ENCODE results near the gene CYBRD1.
A peak's percentile ranks its signal among the peaks of the same experiment; 100 is the strongest.
"Not testable (repeated sequence)": the region's sequence is repeated elsewhere in the genome, so short reads cannot be mapped to it uniquely, and the experiment has no call there.

Gene CYBRD1, protein sequence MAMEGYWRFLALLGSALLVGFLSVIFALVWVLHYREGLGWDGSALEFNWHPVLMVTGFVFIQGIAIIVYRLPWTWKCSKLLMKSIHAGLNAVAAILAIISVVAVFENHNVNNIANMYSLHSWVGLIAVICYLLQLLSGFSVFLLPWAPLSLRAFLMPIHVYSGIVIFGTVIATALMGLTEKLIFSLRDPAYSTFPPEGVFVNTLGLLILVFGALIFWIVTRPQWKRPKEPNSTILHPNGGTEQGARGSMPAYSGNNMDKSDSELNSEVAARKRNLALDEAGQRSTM

DNA sequence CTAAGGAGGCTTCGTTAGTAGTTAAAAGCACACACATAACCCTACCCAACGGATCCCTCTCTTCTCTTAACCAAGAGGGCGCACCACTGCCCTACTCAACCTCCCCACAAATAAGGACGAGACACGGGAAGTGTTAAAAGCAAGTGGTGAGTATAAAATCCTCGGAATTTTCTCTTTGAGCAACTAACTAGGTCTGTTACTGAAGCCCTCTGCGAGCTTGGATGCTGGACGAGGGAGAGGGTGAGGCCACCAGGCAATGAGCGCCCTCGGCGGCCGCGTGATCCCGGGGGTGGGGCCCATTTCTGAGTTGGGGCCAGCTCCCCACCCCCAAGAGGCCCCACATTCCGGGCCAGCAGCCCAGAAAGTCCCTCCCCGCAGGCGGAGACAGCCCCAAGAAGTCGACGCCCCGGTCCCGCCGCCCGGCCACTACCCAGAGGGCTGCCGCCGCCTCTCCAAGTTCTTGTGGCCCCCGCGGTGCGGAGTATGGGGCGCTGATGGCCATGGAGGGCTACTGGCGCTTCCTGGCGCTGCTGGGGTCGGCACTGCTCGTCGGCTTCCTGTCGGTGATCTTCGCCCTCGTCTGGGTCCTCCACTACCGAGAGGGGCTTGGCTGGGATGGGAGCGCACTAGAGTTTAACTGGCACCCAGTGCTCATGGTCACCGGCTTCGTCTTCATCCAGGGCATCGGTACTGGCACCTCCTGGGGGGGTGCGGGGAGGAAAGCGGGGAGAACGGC lies at the start of gene CYBRD1:
TSS of gene CYBRD1 (plus strand) at position 423 of the 736 bp plus-strand sequence. CDS start at position 495, 72 bp downstream.
- no peak for FAIRE-seq

DNA sequence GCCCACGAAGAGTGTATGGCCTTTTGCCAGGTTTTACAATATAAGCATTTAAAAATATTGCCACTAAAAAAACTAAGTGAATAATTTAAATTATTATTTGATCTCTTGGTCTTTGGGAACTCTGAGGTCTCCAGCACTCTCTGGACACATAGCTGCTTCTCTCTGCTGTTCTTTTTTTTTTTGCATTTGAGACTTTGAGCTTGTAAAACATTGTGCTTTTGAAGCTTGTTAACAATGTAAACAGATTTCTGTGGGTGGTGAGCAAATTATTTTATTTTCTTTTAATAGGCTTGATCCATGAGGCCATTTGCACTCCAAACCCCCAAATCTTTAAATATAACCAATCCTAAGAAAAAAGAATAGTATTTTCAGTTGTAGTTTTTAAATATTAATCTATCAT lies 46.3 kb upstream of the CYBRD1 start:
- no peak for FAIRE-seq

DNA sequence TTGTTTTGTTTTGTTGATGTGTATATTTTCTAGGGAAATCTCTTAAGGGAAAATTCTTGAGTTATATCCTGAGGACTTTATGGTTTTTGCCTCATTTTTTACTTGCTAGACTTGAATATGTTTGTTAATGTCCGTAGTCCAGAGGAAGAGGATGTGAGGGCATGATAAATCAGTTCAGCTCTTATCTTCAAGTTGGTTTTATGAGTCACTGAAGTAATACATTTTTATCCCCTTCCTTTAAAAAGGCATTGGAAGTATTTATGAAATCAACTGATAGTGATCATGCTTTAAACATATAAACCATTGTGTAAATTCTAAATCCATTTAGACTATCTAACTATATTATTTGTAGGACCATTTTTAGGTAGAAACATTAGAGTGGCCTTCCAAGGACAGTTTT lies 43.9 kb upstream of the CYBRD1 start:
- no peak for FAIRE-seq

DNA sequence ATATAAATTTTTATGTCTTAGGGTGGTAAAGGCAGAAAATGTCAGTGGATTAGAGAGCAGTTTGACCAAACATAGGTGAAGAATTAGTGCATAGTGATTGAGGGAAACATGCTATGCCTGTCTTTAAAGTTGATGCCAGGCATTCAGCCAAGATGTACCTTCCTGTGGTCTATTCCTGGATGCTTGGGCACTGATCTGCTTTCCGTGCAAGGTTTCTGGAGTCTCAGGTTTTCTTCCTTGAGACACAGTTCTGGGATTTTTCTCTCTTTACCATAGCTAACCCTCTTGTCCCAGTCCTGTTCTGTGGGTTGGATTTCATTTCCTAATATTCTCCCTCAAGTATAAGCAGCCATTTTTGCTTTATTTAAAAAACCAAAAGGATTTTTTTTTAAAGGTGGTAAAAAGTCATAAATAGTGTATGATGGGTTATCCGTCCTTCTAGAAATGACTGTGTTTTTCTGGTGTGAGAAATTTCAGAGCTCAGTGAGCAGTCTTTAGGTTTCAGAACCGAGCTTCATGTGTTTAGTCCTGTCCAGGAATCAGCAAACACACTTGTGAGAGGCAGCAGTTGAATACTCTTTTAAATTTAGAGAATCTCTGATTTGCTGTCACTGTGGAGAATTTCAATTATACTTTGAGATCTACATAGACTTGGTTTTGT lies 43.0 kb upstream of the CYBRD1 start:
- no peak for FAIRE-seq

DNA sequence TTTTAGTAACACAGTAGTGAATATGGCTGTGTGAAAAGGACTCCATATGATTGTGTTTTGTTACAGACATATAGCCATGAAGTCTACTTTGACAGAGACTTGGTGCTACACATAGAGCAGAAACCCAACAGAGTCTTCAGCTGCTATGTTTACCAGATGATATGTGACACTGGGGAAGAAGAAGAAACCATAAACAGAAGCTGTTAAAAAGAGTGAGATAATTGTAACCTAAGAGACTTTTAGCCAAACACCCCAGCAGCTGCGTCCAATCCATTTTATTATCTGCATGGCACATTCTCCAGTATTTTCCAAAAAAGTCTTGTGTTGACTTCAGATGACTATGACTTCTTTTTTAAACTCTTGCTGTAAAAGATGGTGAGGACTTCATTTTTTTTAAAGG lies 41.4 kb upstream of the CYBRD1 start:
- FAIRE-seq = no peak

DNA sequence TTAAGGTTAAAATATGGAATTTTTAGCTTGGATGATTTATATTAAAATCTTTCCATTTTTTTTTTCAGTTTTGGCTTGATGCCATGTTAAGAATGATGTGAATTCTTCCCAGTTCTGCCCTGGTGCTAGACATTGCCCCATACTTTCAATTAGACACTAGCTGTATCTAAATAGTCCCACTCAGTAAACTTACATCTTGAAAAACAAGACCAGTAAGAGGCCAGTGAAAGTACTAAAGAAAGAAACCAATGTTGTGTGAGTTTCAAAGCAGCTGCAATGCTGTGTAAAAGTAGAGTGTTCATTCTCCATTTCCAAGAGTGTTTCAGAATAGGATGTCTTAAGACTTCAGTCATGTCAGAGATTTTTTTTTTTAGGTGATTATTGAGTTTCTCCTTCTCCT lies 40.0 kb upstream of the CYBRD1 start:
- no peak for FAIRE-seq

DNA sequence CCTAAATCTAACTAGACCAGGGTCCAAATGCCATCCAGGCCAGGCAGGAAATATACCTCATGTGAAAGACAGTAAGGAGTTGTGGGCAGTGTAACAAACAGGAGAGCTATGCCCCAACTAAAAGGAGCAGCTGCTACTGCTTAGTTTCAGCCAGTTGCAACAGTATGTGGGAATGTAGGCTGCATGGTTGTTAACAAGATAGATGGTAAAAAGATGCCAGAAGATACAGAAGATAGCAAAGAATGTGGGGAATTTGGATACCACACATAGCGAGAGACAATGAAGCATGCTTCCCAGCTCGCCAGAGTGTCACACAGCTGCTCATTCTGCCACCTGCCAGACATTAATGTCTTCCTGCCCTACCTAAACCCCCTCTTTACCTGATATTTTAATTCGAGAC lies 39.4 kb upstream of the CYBRD1 start:
- FAIRE-seq = no peak

DNA sequence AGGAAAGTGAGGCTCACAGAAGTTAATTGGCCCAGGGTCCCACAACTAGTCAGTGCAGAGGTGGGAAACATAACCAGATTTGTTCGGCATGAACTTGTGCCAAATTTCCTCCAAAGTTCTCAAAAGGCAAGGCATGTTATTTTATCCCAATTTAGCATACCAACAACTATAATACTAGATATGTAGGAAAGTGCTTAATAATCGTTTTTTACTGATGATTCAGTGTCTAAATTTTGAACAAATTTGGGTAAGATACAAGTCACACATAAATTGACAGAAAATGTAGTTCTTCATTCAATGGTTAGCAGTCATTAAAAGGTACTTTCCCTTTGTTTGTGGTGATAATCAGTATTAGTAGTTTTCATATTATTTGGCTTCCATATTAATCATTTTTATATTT lies 38.5 kb upstream of the CYBRD1 start:
- FAIRE-seq = no peak

DNA sequence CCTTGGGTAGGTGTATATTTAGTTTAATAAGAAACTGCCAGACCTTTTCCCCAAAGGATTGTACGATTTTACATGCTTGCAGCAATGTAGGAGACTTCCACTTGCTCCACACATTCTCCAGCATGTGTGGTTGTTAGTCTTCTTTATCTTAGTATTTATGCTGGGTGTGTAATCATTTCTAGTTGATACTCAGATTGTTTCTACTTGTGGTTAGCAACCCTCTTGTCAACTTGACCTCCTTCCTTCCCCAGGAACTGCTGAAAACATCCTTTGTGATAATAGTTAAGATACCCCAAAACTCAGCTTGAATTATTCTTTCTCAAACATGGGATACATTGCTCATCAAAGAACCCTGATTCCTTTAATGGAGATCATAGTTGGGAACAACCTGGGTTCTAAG lies 37.2 kb upstream of the CYBRD1 start:
- no peak for FAIRE-seq

DNA sequence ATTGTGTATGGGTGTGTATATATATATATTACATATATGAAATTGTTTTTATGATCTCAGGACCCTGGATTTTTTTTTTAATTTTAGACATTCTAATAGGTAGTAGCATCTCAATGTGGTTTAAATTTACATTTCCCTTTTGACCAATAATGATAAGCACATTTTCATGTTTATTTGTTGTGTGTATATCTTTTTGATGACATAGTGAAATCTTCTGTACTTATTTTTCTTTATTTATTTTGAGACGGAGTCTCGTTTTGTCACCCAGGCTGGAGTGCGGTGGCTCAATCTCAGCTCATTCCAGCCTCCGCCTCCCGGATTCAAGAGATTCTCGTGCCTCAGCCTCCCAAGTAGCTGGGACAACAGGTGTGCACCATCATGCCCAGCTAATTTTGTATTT lies 35.1 kb upstream of the CYBRD1 start:
- FAIRE-seq = no peak

DNA sequence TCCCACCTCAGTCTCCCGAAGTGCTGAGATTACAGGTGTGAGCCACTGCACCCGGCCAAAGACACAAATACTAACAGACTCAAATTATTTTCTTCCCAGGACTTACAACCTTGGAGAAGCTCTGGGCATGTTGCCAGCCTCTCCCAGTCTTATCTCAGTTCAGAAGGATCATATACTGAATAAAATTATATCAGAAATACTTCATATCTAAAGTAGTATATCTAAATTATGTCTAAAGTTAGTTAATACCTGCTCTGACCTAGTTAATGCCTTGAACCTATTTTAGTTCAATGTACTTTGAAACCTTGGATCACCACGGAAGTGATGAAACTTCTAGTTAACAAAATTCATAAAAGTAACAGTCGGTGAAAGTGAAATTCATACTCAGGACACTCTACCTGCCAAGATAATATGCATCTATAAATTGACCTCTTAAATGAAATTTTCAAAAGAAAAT lies 34.4 kb upstream of the CYBRD1 start:
- peak; percentile 64 for FAIRE-seq

DNA sequence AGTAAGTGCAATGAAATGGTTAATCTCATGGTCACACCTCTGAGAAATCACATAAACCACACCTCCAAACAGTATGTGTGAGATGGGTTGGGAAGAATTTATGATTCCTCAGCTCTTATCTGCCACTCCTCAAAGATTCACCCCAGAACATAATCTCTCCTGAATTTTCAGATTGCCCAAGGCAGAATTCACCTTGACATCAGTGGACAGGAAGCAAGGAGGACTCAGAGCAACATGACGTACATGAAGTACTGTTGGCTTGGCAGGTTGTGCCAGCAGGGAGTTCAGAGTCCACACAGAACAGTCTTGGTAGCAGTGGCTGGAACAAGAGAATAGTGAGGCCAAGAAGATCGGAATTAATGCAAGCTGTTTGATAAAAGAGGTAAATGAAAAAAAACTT lies 31.7 kb upstream of the CYBRD1 start:
- peak; percentile 5 for FAIRE-seq

DNA sequence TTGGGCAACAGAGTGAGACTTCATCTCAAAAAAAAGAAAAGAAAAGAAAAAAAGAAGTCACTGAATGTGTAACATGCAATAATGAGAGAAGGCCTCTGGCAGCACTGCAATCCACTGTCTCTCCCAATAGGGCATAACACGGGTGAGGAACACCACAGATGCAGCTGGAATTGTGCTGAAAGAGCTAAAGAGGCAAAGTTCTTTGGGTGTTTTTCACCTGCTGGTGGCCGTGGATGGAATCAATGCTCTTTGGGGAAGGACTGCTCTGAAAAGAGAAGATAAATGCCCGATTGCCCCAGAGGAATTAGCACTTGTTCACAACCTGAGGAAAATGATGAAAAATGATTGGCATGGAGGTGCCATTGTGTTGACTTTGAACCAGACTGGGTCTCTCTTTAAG lies 31.0 kb upstream of the CYBRD1 start:
- no peak for FAIRE-seq

DNA sequence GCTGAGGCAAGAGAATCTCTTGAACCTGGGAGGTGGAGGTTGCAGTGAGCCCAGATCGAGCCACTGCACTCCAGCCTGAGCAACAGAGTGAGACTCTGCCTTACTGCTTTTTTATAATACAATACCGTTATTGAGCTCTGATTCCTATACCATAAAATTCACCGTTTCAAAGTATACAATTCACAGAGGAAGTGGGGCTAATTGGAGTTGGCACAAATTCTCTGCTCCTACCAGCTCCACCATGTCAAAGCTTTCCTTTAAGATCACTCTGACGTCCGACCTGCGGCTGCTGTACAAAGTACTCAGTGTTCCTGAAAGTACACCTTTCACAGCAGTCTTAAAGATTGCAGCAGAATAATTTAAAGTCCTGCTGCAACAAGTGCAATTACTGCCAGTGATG lies 29.6 kb upstream of the CYBRD1 start:
- no peak for FAIRE-seq

DNA sequence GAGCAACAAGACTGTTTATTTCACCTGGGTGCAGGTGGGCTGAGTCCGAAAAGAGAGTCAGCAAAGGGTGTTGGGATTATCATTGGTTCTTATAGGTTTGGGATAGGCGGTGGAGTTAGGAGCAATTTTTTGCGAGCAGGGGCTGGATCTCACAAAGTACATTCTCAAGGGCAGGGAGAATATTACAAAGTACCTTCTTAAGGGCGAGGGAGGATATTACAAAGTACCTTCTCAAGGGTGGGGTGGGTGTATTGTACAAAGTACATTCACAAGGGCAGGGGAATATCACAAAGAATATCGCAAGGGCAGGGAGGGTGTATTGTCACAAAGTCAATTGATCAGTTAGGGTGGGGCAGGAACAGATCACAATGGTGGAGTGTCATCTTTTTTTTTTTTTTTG lies 24.6 kb upstream of the CYBRD1 start:
- FAIRE-seq = not testable (repeated sequence)

DNA sequence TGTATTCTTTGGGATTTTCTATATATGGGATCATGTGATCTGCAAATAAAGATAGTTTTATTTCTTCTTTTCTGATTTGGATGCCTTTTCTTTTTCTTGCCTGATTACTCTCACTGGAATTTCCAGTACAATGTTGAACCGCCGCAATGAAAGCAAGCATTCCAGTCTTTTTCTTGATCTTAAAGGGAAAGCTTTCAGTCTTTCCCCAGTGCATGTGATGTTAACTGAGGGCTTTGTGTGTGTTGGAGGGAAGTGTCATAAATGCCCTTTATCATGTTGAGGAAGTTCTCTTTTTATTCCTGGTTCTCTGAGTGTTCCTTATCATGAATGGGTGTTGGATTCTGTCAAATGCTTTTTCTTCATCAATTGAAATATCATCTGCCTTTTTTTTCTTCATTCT lies 16.9 kb upstream of the CYBRD1 start:
- no peak for FAIRE-seq

DNA sequence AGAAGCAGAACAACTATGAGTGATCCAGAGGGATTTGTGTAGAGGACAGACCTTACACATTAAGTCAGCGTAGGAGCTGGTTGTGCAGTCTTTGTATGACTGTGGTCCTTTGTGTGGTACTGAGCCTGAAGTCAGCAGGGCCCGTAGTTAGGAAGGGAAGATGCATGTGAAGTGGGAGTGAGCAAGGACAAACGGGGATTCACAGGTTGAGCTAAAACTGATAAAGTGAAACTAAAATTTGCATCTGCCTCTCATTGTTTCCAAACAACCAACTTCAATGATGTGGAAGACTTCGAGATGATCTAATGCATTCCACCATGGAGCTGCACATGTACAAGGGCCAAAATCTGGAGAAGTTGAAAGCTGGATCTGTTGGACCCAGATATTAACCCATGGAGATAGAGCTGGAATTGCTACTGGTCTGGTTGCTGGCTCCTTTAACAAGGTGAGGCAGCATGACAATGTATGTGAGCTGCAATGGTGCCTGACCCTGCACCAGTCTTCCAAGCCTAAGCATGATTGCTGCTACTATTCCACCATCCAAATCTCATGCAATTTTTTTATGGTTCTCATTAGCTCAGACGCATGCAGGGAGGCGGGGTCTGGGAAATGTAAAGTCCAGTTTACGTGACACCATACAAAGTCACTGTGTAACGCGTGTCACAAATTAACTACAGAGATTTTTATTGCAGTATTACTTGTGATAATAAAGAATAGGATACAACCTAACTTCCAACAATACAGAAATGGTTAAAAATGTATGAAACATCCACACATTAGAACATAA lies 12.1 kb upstream of the CYBRD1 start:
- no peak for FAIRE-seq

DNA sequence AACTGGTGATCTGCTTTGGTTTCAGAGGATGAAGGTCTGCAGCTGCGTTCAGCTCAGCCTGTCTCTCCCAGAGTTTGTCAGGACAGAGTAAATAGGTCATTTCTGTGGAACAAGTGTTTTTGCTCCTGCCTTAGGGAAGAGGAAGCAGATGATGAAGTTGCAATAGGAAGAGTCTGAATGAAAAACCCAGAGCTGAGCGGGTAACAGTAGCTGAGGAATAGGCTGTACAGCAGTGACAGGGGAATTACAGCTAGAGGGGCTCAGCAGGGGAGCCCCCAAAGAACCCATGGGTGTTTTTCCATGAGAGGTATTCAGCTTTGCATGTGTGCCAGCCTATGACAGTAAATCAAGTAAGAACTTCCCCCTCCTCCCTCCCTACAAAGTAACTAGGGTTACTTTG lies 10.3 kb upstream of the CYBRD1 start:
- FAIRE-seq = no peak

DNA sequence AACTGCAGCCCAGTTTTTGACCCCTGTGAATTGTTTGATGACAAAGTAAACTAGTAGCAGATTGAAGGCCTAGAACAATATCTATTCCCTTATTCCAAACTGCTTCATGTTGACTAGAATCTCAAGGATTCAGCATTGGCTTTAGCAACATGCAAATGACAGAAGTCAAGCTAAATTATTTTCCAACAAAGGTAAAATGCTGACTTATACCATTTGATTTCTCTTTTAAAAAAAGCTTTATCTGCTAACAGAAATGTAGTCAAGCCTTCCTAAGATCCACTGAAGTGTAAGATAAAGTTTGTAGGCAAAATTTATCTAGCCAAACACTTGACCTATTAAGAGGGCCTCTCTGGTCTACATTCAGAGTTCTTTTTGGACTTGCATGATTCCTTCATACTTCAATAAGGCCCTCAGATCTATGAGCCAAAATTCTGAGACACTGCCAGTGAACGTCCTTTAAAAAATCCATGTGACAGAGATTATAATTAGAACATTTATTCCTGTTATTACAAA lies 9.5 kb upstream of the CYBRD1 start:
- FAIRE-seq = no peak

DNA sequence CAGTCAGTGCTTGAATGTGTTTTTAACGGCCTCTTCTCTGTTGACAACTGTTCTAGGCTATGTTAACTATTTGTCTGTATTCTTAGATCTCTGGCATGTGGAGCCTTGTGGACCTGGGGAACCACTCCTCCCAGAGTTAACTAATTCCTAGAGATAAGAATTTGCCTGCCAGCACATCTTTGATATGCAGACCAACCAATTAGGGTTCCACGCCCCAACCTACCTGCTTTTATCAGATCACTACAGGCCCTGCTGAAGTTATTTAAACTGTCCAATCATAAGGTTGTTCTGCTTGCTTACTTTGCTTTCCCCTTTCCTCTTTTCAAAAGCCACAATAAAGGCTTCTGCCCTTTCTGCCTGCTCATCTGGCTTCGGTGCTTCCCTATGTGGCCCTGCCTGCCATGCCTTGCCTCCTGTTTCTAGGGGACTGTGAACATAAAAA lies 8.5 kb upstream of the CYBRD1 start:
- FAIRE-seq = no peak

DNA sequence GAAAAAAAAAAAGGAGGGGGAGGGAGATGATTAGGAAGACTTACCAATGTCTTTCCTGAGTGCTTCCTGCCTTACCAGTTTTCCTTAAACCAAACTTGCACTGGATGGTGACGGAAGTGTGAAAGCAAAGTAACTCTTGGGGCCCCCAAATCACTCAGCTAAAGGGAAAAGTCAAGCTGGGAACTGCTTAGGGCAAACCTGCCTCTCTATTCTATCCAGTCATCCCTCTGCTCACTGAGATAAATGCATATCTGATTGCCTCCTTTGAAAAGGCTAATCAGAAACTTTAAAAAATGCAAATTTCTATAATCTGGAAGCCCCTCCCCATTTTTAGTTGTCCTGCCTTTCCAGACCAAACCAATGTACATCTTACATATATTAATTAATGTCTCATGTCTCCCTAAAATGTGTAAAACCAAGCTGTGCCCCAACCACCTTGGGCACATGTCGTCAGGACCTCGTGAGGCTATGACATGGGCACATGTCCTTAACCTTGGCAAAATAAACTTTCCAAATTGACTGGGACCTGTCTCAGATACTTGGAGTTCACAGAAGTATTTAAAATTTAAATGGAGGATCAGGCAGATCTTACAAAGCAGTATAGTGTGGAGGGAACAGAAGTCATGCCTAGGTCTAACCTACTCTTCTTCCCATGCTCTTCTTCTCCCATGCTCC lies 7.2 kb upstream of the CYBRD1 start:
- FAIRE-seq = no peak

DNA sequence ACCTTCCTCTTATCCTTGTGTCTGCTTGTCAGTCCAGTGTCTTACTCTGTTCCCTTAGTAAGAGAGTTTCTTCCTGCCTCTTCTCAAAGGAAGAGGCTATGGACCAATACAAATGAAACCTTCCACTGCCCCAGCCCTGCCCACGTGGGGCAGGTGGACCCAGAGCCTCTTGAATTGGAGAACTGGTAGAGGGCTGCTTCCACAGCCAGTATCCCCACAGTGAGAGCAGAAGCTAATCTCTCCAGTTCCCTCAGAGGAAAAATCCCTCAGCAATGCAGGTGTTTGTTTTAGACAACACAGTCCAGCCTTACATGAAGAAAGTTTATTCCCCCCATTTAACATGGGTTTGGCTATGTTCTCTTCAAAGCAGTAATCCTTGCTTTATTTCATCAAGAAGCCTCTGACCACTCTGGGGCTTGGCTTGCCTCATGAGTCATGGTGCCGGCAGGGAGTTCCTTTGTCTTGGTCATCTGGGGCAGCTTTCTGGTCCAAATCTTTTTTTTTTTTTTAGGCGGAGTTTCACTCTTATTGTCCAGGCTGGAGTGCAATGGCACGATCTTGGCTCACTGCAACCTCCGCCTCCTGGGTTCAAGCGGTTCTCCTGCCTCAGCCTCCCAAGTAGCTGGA lies 6.5 kb upstream of the CYBRD1 start:
- no peak for FAIRE-seq

Data from colon (tissue), 2 donors.